ENCODE data around the gene PHEX.
"Not testable (repeated sequence)": the region's sequence is repeated elsewhere in the genome, so short reads cannot be mapped to it uniquely, and the experiment has no call there.

PHEX gene

DNA sequence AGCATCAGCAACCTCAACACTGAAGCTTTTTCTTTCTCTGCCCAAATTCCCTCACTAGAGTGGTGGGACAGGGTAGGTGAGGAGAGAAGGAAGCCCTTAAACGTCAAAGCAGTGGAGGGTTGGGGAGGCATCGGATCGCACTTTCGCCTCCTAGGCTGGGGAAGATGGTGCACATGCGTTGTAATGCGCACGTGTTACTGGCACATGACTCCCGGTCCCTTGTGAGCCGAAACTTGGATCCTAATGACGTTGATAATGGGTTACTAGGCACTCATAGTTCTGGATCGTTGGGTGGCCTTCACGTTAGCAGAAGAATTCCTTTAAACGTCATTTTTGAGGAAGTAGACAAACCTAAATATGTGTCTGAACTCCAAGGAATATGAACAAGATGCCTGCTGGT is 240.5 kb downstream of the PHEX start, which contains the start of gene CBLL2:
TSS of gene CBLL2 (plus strand) at position 301 of the 400 bp plus-strand sequence. CDS start at position 380, 79 bp downstream.
- no peak for DNase-seq

DNA sequence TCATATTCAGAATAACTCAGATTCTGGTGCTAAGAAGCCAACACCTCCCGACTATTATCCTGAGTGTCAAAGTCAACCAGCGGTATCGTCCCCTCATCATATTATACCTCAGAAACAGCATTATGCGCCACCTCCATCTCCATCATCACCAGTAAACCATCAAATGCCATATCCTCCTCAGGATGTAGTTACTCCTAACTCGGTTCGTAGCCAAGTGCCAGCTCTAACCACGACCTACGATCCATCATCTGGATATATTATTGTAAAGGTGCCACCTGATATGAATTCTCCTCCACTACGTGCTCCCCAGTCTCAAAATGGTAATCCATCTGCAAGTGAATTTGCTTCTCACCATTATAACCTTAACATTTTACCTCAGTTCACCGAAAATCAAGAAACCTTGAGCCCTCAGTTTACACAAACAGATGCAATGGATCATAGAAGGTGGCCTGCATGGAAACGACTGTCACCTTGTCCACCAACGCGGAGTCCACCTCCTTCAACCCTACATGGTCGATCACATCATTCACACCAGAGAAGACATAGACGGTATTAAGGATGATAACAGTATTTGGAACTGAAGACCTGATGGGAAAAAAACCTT is 241.7 kb downstream of the PHEX start:
- DNase-seq = no peak

DNA sequence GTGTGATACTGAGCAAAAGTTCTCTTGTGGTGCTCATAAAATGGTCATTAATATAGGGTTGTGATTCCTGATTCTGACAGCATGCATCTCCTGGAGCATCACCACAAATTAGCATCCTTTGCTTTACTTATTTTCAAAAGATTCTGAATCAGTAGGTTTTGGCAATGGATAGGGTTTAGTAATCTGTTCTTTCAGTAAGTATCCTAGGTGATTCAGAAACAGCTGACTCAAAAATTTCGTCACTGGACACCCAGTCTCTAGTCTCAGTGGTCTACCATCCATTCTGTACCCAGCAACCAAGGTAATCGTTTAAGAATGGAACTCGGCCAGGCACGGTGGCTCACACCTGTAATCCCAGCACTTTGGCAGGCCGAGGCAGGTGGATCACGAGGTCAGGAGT is 244.7 kb downstream of the PHEX start:
- no peak for DNase-seq

DNA sequence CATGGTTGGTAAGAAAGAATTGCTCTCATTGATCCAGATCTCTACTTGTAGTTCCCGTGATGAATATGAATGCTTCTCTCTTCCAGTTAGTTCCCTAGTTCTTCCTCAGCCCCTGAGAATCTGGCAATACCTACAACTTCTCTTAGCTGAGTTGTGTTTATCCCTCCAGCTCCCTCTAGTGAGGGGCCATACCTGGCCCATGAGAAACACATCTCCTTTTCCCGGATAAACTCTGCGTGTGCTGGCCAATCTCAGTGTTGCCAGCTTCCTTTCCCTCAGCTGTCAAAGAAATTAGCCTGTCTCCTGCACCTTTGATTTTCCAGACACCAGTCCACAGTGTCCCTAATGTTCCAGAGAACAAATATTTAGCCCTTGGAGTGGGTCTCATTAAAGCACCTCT is 246.2 kb downstream of the PHEX start:
- DNase-seq = no peak

DNA sequence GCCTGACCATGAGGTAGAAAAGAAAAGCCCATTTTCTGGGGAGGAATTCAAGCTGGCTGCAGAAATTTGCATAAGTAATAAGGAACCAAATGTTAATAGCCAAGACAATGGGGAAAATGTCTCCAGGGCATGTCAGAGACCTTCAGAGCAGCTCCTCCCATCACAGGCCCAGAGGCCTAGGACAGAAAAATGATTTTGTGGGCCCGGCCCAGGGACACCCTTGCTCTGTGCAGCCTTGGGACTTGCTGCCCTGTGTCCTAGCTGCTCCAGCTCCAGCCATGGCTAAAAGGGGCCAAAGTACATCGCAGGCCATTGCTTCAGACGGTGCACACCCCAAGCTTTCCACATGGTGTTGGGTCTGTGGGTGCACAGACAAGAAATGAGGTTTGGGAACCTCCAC is 257.1 kb downstream of the PHEX start:
- not testable (repeated sequence) for DNase-seq

DNA sequence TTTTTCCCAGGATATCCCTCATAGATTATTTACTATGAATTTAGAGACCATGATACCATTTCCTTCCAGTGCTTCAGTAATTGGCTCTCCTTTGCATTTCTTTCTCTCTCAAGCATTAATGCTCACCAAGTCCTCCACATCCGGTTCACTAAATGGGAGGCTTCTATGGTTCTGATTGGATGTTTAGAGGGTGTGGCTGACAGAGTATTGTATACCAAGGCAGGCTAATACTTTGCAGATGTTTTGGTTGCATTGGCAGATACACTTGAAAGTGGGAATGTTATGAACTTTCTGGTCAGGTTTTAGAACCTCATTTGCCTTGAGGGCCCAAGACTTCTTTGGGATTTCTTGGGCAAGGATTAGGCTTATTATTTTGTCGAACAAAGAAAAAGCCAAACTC is 264.7 kb downstream of the PHEX start:
- DNase-seq = no peak

DNA sequence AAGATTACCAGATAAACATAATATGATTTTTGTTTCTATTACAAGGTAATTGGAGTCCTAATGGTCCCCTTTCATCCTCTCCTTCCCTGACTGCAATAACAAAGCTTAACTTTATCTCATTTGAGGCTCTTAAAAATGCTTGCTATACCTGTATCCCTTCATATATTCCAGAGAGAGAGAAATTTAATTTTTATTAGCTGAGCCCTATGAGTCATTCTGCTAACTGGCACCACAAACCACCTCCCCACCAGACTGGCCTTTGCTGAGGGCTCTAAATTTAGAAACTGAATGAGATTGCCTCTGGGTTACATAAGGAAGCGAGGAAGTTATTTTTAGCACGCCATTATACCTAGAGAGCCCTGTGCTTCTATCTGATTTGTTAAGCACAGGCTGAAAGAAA is 268.0 kb downstream of the PHEX start:
- DNase-seq = no peak
